Gastroesophageal sphincter (tissue), 3 donors: ENCODE results near the gene SPRN.
"Not testable (repeated sequence)": the region's sequence is repeated elsewhere in the genome, so short reads cannot be mapped to it uniquely, and the experiment has no call there.

Experiments used
- CTCF ChIP-seq, 4 experiments: fragments of 200-600 bp in 2 of 4; fragments of 450-650 bp in 2 of 4; sonication (generic) in 1 of 4; IDR thresholded peaks; one replicate each; pipeline ENCODE4 v1.5.1; 2017 to 2019; ENCODE audit warnings: antibody characterized with exemption in 4 of 4, mild to moderate bottlenecking in 2 of 4, moderate library complexity in 2 of 4
- EP300 ChIP-seq: sonication (generic); formaldehyde crosslinking; IDR thresholded peaks from one replicate; pipeline ENCODE4 v1.6.1; 2017; ENCODE audit warnings: antibody characterized with exemption, mild to moderate bottlenecking
- POLR2A ChIP-seq, 2 donors: fragments of 450-650 bp; IDR thresholded peaks; one replicate each; pipeline ENCODE4 v1.6.1; 2017; ENCODE audit warnings: antibody characterized with exemption in 2 of 2, mild to moderate bottlenecking in 2 of 2, moderate library complexity in 1 of 2
- POLR2AphosphoS5 ChIP-seq: sonication (generic); formaldehyde crosslinking; IDR thresholded peaks from one replicate; pipeline ENCODE4 v1.6.1; 2017; ENCODE audit warnings: antibody characterized with exemption

DNA sequence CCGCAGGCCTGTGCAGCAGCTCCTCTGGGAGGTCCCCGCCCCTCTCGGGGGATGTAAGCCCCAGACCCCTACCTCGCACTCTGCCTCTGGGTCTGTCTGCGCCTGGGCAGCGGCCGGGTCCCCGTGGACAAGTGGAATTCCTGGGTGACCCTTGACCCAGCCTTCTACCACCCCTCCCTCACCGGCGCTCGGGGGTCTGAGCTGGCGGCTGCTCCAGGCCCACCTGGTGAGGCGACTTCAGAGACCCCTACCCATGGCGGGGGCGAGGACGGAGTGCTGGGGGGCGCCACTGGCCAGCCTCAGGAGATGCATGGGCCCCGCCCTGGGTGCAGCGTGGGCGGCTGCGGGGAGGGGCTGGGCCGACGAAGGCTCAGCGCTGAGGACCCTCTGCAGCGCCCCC, 8.4 kb upstream of the SPRN start:
- TF ChIP-seq CTCF (IDR thresholded peaks at IDR 0.05); POLR2A (IDR thresholded peaks at IDR 0.05); EP300; POLR2AphosphoS5: not testable (repeated sequence)
